HG03565 (cell line): ENCODE results near the gene JPH4.

Source experiments
- ATAC-seq: cut with Tn5 transposase; IDR thresholded peaks from one replicate; pipeline ENCODE4 v1.9.1; 2021; ENCODE audit warnings: mild to moderate bottlenecking, moderate library complexity; ENCODE audit not compliant: unreplicated experiment

JPH4 gene

DNA sequence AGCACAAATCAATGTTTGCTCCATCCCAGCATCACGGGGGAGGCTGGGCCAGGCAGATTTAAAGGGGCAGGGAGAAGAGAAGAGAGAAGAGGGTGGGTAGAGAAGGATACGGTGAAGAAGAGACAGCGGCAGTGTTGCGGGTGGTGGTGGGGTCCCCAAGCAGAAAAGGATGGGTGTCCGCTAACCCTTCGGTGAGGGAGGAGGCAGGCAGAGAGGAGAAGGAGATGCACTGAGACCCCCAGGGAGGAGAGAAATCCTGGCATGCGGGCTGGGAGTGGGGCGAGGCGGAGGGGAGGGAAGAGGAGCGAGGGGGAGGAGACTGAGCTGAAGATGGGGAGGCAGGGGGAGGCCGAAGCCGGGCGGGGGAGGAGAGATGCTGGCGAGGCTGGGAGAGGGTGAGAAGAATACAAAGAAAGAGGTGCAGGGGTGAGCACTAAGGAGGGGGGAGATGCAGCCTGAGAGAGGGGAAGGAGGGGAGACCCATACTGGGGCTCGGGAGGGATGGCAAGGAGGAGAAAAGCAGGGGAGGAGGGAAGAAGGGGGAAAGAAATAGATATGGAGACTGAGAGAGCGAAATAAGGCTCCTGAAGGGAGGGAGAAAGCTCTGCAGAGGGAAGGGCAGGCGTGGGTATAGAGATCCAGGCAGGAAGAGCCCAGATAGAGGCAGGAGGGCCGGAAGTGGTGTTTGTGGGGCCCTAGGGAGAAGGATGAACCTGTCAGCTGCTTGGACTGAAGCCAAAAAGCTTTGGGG lies at the start of gene JPH4:
JPH4 (minus strand) TSS at position 231 of the 751 bp plus-strand sequence. CDS start 1,337 bp downstream, outside the sequence.
- ATAC-seq, result no peak

- ATAC-seq, result no peak
Observed at GRCh38 chr14:23627961-23628360, 49.4 kb upstream of the JPH4 start.

DNA sequence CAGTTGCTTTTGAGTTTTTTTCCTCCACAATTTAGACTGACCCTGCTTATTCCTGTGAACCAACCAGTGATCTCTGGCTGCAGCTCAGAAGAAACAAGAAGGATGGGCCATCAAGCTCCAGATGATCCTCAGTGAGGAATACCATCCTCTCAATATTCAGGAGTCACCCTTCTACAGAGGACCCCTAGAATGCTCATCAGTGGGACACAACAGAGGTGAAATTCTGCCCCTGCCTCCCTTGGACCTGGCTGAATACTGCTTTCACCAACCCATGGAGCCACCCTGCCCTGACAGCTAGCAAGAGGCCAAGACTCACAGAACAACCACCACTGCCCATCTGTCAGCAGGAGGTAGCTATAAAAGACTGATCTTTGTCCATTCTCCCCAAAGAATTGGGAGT lies 48.4 kb upstream of the JPH4 start:
- no peak for ATAC-seq

DNA sequence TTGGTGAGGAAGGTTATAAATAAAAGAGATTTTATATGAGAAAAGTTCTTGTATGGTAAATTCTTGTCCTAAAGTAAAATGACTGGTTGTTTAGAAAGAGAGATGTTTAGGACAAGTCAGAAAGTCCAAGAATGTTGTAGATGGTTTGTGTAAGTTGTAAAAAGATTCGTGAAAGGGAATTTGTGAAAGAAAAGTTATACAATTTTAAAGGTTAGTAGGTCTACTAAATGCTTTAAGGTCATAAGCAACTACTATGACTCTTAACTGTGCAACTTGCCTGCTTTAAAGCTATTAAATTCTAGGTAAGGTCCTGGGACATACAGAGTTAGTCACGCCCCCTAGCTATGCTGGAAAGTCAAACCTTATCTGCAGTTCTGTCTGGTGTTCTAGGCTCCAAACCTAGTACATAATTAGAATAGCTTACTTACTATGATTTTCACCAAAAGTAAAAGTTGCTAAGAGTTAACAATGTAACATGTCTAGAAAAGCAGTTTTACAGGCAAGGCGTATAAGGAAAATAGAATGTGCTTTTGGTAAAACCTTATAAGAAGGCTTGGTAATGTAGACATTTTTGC lies 46.3 kb upstream of the JPH4 start:
- no peak for ATAC-seq

DNA sequence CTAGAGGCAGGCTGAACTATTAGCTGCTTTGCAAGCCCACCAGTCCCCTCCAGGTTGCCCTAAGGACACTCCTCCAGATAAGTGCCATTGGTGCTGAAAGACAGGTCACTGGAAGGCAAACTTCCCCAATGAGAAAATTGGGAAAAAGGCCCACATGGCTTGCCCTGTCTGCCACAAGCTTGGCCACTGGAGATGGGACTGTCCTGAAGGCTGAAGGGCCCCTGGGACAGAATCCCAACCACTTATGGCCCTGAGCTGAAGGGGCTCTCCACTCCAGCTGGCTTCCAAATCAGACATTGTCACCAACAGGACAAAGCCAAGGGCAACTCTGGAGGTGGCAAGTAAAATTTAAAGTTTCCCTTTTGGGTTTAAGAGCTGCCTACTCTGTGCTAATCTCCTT lies 45.4 kb upstream of the JPH4 start:
- ATAC-seq, result no peak

GRCh38 chr14:23622990-23623389 lies 44.4 kb upstream of the JPH4 start:
- no peak for ATAC-seq

DNA sequence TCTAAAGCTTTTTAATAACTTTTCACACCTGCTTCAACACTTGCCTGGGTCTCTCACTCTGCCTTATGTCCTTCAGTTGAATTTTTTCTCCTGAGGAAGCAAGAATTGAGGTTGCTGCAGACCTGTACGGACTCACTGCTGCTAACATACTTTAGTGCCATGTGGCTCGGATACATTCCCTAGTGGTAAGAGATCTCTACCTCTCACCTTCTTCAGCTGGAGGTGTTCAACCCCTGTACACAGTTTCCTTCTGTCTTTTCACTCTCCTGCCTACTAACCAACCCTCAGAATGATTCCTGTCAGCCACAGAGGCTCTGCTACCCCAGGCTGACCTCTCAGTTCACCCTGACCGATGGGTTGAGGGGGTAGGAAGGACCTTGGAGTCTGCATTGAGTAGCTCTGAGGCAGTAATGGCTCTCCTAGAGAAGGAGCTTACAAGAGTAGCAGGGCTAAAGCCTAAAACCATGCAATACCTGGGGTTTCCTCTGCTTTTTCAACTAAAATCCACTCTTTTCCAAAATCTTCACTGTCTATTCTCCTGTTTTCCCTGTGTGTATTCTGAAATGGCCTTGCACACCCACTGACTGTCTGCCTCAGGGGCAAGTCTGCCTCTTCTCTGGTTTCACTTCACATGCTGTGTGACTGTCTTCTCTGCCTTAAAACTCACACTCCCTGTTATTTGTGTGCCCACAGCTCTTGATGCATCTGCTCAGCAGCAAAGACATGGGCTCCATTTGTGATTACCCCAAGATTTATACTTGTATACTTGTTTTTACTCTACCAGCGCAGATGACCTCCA lies 43.5 kb upstream of the JPH4 start:
- no peak for ATAC-seq

DNA sequence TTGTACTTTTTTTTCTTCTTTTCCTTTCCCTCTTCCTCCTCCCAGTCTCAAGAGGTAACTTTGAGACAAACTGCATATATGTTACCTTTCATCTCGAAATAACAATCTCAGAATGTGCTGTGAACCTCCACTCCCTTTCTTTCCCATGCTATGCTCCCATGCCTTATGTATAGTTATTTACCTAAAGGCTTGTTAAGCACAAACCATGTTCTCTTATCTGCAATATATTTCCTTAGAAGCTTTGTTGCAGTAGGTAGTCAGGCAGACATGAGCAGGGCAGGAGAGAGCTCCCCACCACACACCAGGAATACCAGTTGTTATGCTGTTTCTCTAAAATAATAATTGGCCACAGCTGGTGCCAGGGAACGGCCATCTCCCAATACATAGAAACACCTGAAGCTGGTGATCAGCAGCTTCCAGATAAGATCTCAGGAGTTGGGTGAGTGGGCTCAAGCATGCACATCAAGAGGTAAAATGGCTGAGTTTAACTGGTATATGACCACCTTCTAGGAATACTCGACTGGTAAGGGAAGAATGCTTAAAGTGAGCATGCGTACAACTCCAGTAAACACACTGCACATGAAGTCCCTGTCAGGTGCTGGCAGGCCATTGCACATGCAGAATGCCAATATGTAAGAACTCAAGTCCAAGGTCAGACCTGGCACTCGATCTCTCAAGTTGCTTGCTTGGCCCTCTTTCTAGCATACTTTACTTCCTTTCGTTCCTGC lies 42.8 kb upstream of the JPH4 start:
- no peak for ATAC-seq

- ATAC-seq, result no peak
Observed at GRCh38 chr14:23620177-23620702, 41.6 kb upstream of the JPH4 start.

GRCh38 chr14:23618415-23618988 lies 39.9 kb upstream of the JPH4 start:
- ATAC-seq, result no peak

DNA sequence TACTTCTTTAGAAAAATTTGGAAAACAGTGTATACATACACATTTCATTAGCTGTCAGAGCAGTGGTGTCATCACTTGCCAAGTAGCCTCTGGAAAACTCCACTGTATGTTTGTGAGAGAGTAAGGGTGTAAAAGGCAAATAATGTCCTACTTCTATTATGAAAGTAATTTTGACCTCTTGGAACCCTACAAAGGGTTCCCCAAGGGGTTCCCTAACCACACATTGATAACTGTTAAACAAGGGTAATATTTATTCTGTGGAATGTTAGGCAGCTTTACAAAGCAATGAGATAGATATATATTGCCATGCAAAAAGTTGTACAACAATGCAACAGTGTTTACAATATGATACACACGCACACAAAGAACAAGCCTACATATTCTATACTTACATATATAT lies 38.9 kb upstream of the JPH4 start:
- no peak for ATAC-seq

DNA sequence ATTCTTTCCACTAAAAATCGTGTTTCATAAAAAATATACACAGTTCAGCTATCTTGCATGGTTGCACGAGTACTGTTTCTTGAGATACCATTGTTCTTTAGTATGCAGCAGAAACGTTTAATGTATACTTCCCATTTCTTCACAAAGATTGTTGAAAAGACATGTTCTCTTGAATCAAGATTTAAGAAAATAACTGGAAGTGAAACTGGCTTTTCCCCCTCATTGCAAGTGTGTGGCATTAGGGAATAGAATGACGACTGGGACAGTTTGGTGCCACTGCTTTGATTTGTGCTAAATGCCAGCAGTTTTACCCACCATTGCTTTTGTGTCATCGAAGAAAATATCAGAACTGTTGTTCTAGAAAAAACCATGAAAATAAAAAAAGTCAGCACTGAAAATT lies 37.3 kb upstream of the JPH4 start:
- no peak for ATAC-seq

- ATAC-seq, result no peak
Observed at GRCh38 chr14:23614395-23614828, 35.8 kb upstream of the JPH4 start.

- no peak for ATAC-seq
Observed at GRCh38 chr14:23613242-23614070, 34.9 kb upstream of the JPH4 start.

DNA sequence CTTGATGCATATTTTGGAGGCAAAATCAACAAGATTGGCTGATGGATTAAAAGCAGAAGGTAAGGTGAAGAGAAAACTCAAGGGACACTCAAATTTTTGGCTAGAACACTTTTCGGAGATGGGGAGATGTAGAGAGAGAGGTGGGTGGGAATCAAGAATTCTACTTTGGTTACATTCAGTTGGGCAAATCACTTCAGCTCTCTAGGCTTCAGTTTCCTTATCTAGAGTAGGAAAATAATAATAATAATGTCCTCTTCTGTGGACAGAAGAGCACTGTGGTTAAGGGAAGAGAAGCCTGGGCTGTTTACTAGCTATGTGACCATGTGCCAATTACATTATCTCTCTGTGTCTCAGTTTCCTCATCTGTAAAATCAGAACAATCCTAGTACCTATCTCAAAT lies 34.2 kb upstream of the JPH4 start:
- ATAC-seq, result no peak

DNA sequence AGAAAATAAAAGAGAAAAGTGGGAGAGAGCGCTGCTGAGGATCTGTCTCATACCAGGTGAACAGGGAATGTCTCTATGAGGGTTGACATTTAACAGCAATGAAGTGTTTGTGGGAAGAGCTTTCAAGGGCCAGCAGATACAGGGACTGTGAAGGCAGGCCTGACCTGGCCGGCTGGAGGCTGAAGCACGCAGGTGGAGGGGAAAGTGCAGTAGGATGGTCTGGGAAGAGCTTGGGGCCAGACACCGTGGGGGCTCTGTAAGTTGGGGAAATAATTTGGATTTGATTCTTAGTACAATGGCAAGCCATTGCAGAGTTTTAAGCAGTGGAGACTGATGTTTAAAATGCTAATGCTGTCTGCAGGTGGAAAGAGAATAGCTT lies 33.8 kb upstream of the JPH4 start:
- ATAC-seq, result no peak

GRCh38 chr14:23610815-23611289 lies 32.3 kb upstream of the JPH4 start:
- ATAC-seq, result no peak

- no peak for ATAC-seq
Observed at GRCh38 chr14:23610090-23610814, 31.7 kb upstream of the JPH4 start.
